Measurements from ENCODE around the gene NOS1AP.

NOS1AP gene

GRCh38 chr1:162138112-162138511, 68.6 kb downstream of the NOS1AP start:
- DNase-seq (ENCODE audit: low read depth) = no peak

DNA sequence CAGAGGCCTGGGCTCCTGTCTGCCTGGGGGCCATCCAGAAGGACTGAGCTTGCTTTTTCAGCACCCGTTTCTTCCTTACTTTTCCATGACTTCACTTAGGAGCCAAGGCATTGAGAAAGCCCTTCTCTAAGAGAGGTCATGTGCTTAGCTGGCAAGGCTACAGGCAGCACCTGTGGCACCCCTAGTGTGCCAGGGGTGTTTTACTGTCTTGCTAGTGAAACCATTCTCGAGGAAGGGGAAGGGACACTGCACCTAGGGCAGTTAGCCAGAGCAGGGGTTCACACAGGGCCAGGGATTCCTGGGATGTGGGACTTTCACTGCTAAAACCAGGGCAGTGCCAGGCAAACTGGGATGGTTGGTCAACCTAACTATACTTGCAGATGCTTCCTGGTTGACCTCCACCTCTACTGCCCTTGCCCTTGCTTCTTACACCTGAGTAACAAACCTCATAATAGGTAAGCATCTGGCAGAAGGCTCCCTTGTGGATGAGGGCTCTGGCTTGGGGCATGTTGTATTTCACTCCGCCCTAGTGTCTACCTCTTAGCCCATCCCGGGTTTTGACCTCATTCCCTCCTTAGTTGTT, 69.2 kb downstream of the NOS1AP start:
- DNase-seq (ENCODE audit: low read depth) = no peak

- DNase-seq (ENCODE audit: low read depth) = no peak
Measured at GRCh38 chr1:162139211-162139610, 69.7 kb downstream of the NOS1AP start.

DNA sequence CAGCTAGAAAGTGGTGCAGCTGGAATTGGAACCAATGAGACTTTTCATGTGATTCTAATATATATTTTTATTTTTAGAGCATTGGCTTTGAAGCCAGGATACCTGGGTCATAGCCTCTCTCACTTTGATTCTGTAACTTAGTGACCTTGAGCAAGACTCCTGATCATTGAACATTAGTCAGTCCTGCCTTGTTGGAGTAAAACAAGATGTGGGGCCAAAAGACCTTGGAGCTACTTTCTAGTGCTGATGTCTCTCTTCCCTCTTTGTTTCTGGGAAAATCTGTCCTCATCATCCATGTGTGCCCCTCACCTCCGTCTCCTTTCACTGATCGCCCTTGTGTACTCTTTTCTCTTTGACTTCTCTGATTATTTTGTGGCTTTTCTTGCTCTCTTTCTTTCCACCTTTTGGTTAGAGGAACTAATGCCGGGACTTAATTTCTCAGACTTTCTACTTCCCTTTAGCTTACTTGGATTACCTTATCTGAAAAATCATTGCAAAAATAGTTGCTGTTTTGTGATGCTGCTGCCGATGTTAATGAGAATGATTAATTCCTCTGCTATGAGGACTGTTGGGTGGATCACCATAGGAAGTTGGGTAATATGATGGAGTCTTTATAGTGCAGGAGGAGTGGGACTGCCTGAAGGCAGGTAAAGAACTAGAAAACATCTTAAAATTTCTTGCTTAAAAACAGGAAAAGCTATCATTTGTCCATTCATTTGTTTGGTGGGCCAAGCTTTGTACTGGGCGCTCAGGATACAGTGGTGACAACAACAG, 72.0 kb downstream of the NOS1AP start:
- DNase-seq (ENCODE audit: low read depth) = peak; percentile 85

DNA sequence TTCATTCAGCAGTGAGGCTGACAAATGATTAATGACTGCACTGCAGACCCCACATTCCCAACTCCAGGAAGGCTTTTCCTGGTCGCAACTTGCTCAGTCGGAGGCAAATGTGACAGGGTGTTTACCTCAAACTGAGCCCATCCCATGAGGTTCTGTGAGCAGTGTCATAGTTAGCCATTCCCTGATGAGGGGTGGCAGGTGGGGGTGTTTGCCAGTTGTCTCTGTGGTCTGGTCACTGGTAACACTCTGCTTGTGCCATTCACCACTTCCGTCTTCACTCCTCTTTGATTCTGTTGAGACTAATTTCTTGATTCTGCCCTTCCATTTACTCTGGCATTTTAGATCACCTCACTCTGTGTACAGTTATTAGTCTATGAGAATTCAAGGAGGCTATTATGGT, 73.5 kb downstream of the NOS1AP start:
- DNase-seq (ENCODE audit: low read depth) = no peak

DNA sequence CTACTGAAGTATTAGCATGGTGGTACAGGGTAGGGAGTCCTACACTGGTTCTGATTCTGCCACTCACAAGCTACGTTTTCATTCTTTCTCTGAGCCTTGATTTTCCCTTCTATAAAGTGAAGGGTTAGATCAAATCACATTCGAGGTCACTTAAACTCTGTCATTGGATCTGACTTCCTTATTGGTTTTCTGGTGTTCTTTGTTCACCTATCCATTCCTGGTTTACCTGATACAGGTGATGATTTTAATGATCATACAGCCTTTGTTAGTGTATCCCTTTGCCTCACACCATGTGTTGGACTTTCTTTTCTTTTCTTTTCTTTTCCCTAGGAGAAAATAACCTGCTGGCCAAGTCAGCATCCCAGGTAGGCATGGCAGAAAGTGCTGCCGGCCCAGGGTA, 74.8 kb downstream of the NOS1AP start:
- no peak for DNase-seq (ENCODE audit: low read depth)

DNA sequence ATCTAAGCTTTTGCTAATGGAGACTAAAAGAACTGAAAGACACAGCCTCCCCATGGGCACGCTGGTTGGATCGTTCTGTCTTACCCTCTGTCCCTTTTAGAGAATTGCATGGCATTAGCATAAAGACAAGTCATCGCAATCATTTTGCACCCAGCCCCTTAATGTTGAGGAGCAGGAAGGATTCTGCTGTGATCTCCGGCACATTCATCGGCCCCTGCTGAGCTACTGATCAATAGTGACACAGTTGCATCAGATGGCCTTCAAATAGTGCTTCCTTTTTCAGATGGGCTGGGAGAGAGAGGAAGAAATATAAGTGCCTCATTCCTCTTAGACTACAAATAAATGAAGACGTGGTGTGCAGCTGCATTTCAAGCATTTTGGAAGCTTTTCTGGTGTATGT, 75.4 kb downstream of the NOS1AP start:
- DNase-seq (ENCODE audit: low read depth) = no peak

- DNase-seq (ENCODE audit: low read depth) = no peak
Measured at GRCh38 chr1:162145280-162145965, 75.9 kb downstream of the NOS1AP start.

- no peak for DNase-seq (ENCODE audit: low read depth)
Measured at GRCh38 chr1:162145966-162146696, 76.6 kb downstream of the NOS1AP start.

GRCh38 chr1:162147760-162148159, 78.3 kb downstream of the NOS1AP start:
- no peak for DNase-seq (ENCODE audit: low read depth)

- no peak for DNase-seq (ENCODE audit: low read depth)
Measured at GRCh38 chr1:162150112-162150511, 80.6 kb downstream of the NOS1AP start.

- peak; percentile 96 for DNase-seq (ENCODE audit: low read depth)
Measured at GRCh38 chr1:162151900-162152829, 82.7 kb downstream of the NOS1AP start.

DNA sequence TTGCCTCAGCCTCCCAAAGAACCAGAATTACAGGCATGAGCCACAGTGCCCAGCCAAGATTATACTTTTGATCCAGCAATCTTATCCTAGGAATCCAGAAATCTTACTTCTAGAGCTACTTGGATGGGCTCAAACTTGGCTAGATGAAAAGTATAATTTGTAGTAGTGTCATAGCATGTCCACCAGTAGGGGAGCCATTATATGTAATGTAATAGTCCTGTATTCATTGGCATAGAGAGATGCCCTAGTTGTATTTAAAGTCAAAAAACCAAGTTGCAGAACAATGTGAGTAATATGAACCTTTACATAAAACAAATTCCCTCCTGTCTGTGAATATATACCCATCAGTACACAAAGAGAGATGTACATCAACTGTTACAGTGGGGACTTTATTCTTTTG, 83.9 kb downstream of the NOS1AP start:
- no peak for DNase-seq (ENCODE audit: low read depth)

DNA sequence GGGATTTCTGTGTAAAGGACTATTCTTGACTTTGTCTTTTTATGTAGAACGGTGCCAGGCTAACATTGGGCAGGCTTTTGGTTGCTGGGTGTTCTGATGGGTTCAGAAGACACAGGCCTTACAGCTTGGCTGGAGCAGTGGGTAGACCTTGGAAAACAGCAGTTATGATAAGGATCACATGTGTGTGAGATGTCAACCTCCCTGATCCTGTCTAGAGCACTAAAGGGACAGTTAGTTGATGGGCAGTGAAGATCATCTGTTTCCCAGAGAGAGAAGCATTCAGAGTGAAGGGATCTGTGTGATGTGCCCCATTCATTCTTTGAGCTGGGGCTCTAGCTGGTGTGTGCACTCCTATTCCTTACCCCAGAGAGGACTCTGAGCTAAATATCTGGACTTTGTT, 88.0 kb downstream of the NOS1AP start:
- DNase-seq (ENCODE audit: low read depth) = no peak

DNA sequence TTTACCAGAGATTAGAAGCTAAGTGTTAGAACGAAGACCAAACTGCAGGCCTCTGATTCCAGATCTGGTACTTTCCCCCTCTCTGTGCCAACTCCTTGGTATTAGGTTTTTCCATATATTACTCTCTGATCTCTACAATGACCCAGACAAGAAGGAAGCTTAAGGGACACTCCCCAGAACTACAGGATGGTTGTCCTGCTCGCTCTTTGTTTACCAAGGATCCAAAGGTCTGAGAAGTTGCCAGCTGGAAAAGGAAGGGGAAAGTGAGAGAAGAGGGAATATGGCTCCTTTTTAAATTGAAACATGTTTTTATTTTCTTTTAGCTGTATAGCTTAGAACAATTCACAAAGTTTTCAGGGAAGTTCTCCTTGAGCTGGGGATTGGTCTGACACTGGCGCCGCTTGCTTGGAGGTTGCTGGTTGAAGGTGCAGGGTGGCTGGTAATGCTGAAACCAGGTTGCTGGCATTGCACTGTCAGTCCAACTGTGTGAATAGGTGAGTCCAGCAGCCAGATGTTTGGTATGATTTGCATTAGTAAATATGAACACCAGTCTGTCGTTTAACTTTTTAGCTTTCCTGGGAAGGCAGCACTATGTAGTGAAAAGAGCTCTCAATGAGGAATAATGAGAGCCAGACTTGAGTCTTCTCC, 89.3 kb downstream of the NOS1AP start:
- no peak for DNase-seq (ENCODE audit: low read depth)

- no peak for DNase-seq (ENCODE audit: low read depth)
Measured at GRCh38 chr1:162159515-162159914, 90.0 kb downstream of the NOS1AP start.

GRCh38 chr1:162161916-162162550, 92.5 kb downstream of the NOS1AP start:
- DNase-seq (ENCODE audit: low read depth) = peak; percentile 24

- DNase-seq (ENCODE audit: low read depth) = no peak
Measured at GRCh38 chr1:162165528-162165927, 96.0 kb downstream of the NOS1AP start.

- DNase-seq (ENCODE audit: low read depth) = no peak
Measured at GRCh38 chr1:162166917-162167615, 97.6 kb downstream of the NOS1AP start.

- DNase-seq (ENCODE audit: low read depth) = no peak
Measured at GRCh38 chr1:162168261-162168660, 98.8 kb downstream of the NOS1AP start.
